CD14-positive monocyte (primary cell): ENCODE data around the gene SETD5. TPM values are rescaled to one million over a fixed set of nuclear protein-coding genes. Genes with fewer than 3 reads are reported as not detected.
A peak's percentile ranks its signal among the peaks of the same experiment; 100 is the strongest.

Experiments used
- DNase-seq, 3 donors: peaks; one replicate each; pipeline ENCODE4 v3.0.0-alpha.2; 2011 to 2022
- H2AFZ ChIP-seq: 2 replicates; pipeline ENCODE4 v1.6.0; 2012; ENCODE audit warnings: mild to moderate bottlenecking, low read depth, low read length, inconsistent platforms; ENCODE audit not compliant: insufficient read depth, poor library complexity, severe bottlenecking
- H3K27ac ChIP-seq, 2 donors: 1 replicate in 1 of 2; 2 replicates in 1 of 2; pipeline ENCODE4 v1.5.1; 2012 to 2013; ENCODE audit warnings: low read length in 2 of 2, control low read depth in 1 of 2, inconsistent platforms in 1 of 2, low read depth in 1 of 2, mild to moderate bottlenecking in 1 of 2
- H3K27me3 ChIP-seq, 2 donors: one replicate each; pipeline versions ENCODE4 v1.6.0 to v1.6.1; 2011 to 2013; ENCODE audit warnings: low read length in 2 of 2; ENCODE audit not compliant: control insufficient read depth in 2 of 2, insufficient read depth in 2 of 2
- H3K36me3 ChIP-seq, 2 donors: replicated peaks in 1 of 2; 1 replicate in 1 of 2; 2 replicates in 1 of 2; pipeline versions ENCODE4 v1.5.1 to v1.6.1; 2012 to 2013; ENCODE audit warnings: low read length in 2 of 2, control low read depth in 1 of 2, inconsistent platforms in 1 of 2, mild to moderate bottlenecking in 1 of 2; ENCODE audit not compliant: insufficient read depth in 2 of 2, control insufficient read depth in 1 of 2
- H3K4me1 ChIP-seq, 2 donors: 1 replicate in 1 of 2; 2 replicates in 1 of 2; pipeline versions ENCODE4 v1.5.1 to v1.6.1; 2012 to 2013; ENCODE audit warnings: low read length in 2 of 2, control low read depth in 1 of 2, inconsistent platforms in 1 of 2, mild to moderate bottlenecking in 1 of 2, moderate library complexity in 1 of 2; ENCODE audit not compliant: insufficient read depth in 2 of 2, control insufficient read depth in 1 of 2
- H3K4me2 ChIP-seq: replicated peaks from 2 replicates; pipeline ENCODE3; 2012; ENCODE audit warnings: low read length, moderate library complexity, mild to moderate bottlenecking; ENCODE audit not compliant: poor library complexity, severe bottlenecking; ENCODE audit errors: extremely low read depth
- H3K4me3 ChIP-seq, 3 experiments: fragments of 200-600 bp in 1 of 3; sonication (generic) in 1 of 3; replicated peaks in 1 of 3; 1 replicate in 2 of 3; 2 replicates in 1 of 3; pipeline ENCODE4 v1.5.1; 2011 to 2013; ENCODE audit warnings: low read length in 3 of 3, mild to moderate bottlenecking in 3 of 3, control low read depth in 2 of 3, low read depth in 2 of 3, inconsistent platforms in 1 of 3, moderate library complexity in 1 of 3
- H3K79me2 ChIP-seq: 2 replicates; pipeline ENCODE4 v1.6.0; 2012; ENCODE audit warnings: mild to moderate bottlenecking, control low read depth, inconsistent platforms, low read length, moderate library complexity; ENCODE audit not compliant: insufficient read depth
- H3K9ac ChIP-seq: 2 replicates; pipeline ENCODE4 v1.6.0; 2017; ENCODE audit warnings: low read length, mild to moderate bottlenecking; ENCODE audit not compliant: insufficient read depth, poor library complexity, severe bottlenecking
- H3K9me3 ChIP-seq, 2 donors: replicated peaks in 1 of 2; 1 replicate in 1 of 2; 2 replicates in 1 of 2; pipeline versions ENCODE4 v1.5.1 to v1.6.1; 2012 to 2013; ENCODE audit warnings: low read length in 2 of 2, control low read depth in 1 of 2; ENCODE audit not compliant: control insufficient read depth in 1 of 2, insufficient read depth in 1 of 2
- H4K20me1 ChIP-seq: 2 replicates; pipeline ENCODE4 v1.6.0; 2012; ENCODE audit warnings: mild to moderate bottlenecking, low read length, control low read depth, moderate library complexity; ENCODE audit not compliant: insufficient read depth
- H3K27ac Mint-ChIP-seq, 7 donors: one replicate each; pipeline ENCODE4 v1.8.0; 2020; ENCODE audit warnings: mild to moderate bottlenecking in 7 of 7, mixed read lengths in 7 of 7, moderate library complexity in 6 of 7, inconsistent platforms in 2 of 7
- H3K27me3 Mint-ChIP-seq, 3 donors: one replicate each; pipeline ENCODE4 v1.8.0; 2021 to 2022; ENCODE audit warnings: low read depth in 3 of 3, mild to moderate bottlenecking in 3 of 3, mixed read lengths in 3 of 3, moderate library complexity in 3 of 3, inconsistent platforms in 1 of 3
- H3K36me3 Mint-ChIP-seq, 2 donors: one replicate each; pipeline ENCODE4 v1.8.0; 2020; ENCODE audit warnings: mixed read lengths in 2 of 2, inconsistent platforms in 1 of 2, mild to moderate bottlenecking in 1 of 2
- H3K4me1 Mint-ChIP-seq: one replicate; pipeline ENCODE4 v1.8.0; 2020; ENCODE audit warnings: mild to moderate bottlenecking, mixed read lengths
- H3K4me3 Mint-ChIP-seq, 2 donors: one replicate each; pipeline ENCODE4 v1.8.0; 2020; ENCODE audit warnings: mild to moderate bottlenecking in 2 of 2, mixed read lengths in 2 of 2, moderate library complexity in 1 of 2
- H3K9me3 Mint-ChIP-seq, 7 donors: one replicate each; pipeline ENCODE4 v1.8.0; 2020 to 2022; ENCODE audit warnings: mixed read lengths in 7 of 7, mild to moderate bottlenecking in 6 of 7, moderate library complexity in 6 of 7, inconsistent platforms in 2 of 7
- WGBS: methylation state at CpG from one replicate; pipeline ENCODE4 v1.1.5; 2013; ENCODE audit warnings: missing lambda C conversion rate; ENCODE audit not compliant: insufficient coverage; 5-methylcytosine and 5-hydroxymethylcytosine counted together
- intact Hi-C, 2 donors: fragments of 100-400 bp; cut with micrococcal nuclease; formaldehyde crosslinking; loops; one replicate each; pipeline versions ENCODE4 v1.15.0 to v1.15.1; 2023
- polyA plus RNA-seq, 3 donors: library from polyadenylated mRNA; depleted of rRNA in 1 of 3; unstranded in 2 of 3; stranded (reverse) in 1 of 3; fragments of 300-500 nt in 2 of 3; fragments of >200 nt in 1 of 3; fragmentation: Illumina TruSeq in 2 of 3; gene quantifications; 1 replicate in 2 of 3; 2 replicates in 1 of 3; pipeline ENCODE4 v1.2.3, GENCODE V29; 2012 to 2021
- TF ChIP-seq, protein P1 (sequence below): fragments of 200-600 bp; IDR thresholded peaks from one replicate; pipeline ENCODE4 v1.8.0; 2022; ENCODE audit warnings: antibody characterized with exemption, mild to moderate bottlenecking

The SETD5 gene
- polyA plus RNA-seq, 3 donors: 4.1 to 51.5 (median 13.7) TPM

DNA sequence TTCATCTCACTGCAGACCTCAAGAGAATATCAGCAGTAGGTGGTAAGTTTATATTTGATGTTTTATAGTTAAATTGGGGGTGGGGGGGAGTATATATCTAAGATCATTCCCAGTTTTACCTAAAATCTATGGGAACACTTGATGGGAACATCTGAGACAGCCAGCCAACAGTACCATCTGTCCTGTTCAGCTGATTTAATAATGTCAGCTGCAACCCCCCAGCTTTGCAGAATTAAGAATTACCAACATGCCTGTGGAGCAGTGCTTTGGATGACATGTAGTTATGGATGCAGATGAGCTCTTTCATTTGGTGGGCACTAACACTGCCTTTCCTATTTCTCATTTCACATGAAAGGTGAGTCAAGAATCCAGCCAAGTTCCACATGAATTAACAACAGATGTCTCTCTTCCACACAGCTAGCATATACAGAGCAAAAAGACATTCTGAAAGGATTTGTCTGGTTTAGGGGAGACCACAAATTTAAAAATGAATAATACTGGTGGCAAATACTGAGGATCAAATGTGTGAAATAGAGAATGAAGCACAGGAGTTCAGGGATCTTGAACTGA is 76.2 kb downstream of the SETD5 start:
- Histone ChIP-seq H3K36me3 (peaks cover 95 to 99% of the 10 kb centered on the region in 2 donors), H3K4me3 (no peak overlapping the region), H3K9me3 (no peaks in the 10 kb centered on the region), H2AFZ (no peak overlapping the region), H3K27ac (no peak overlapping the region), H3K9ac (no peak overlapping the region), H3K27me3 (no peaks in the 10 kb centered on the region), H3K4me1 (no peaks in the 10 kb centered on the region), H4K20me1 (peaks cover 22% of the 10 kb centered on the region), H3K4me2 (no peak overlapping the region), H3K79me2 (no peaks in the 10 kb centered on the region)
- Mint-ChIP-seq H3K4me1 (no peaks in the 10 kb centered on the region), H3K27ac (peak overlapping the region in 1 of 7 donors; percentile 21), H3K27me3 (peaks cover 0 to 3% (median 0%) of the 10 kb centered on the region in 3 donors), H3K36me3 (peaks cover 86 to 93% of the 10 kb centered on the region in 2 donors), H3K4me3 (no peak overlapping the region), H3K9me3 (peaks cover 0 to 2% (median 1%) of the 10 kb centered on the region in 7 donors)
- TF ChIP-seq, protein P1, sequence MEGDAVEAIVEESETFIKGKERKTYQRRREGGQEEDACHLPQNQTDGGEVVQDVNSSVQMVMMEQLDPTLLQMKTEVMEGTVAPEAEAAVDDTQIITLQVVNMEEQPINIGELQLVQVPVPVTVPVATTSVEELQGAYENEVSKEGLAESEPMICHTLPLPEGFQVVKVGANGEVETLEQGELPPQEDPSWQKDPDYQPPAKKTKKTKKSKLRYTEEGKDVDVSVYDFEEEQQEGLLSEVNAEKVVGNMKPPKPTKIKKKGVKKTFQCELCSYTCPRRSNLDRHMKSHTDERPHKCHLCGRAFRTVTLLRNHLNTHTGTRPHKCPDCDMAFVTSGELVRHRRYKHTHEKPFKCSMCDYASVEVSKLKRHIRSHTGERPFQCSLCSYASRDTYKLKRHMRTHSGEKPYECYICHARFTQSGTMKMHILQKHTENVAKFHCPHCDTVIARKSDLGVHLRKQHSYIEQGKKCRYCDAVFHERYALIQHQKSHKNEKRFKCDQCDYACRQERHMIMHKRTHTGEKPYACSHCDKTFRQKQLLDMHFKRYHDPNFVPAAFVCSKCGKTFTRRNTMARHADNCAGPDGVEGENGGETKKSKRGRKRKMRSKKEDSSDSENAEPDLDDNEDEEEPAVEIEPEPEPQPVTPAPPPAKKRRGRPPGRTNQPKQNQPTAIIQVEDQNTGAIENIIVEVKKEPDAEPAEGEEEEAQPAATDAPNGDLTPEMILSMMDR: no peak
- no peak for DNase-seq
- intact Hi-C loops: no loop called here

DNA sequence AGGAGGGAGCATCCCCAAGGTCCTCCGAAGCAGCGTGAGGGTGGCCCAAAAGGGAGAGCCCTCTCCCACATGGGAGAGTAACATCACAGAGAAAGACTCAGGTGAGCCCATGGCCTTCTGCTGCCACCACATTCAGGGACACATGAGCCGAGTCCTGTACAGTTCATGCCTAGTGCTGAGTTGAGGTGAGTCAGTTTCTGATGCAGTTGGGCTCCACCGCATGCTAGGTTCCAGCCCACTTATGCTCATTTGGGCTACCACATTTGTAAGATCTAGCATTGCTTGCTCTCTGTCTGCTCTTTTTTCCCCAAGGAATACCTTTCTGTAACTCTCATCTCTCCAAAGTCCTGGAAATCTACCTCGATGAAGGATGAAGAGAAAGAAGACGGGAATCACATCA is 77.1 kb downstream of the SETD5 start:
- peaks cover 0 to 3% (median 1%) of the 10 kb centered on the region in 7 donors for H3K9me3 Mint-ChIP-seq
- H3K4me2 ChIP-seq: no peak overlapping the region
- TF ChIP-seq, protein P1: no peak
- H4K20me1 ChIP-seq: peaks cover 22% of the 10 kb centered on the region
- H3K79me2 ChIP-seq: no peaks in the 10 kb centered on the region
- H3K4me1 Mint-ChIP-seq: no peaks in the 10 kb centered on the region
- H2AFZ ChIP-seq: no peak overlapping the region
- peak overlapping the region in 1 of 7 donors; percentile 27 for H3K27ac Mint-ChIP-seq
- H3K4me3 Mint-ChIP-seq: no peak overlapping the region
- intact Hi-C loops: no loop called here
- H3K4me1 ChIP-seq: no peaks in the 10 kb centered on the region
- no peak overlapping the region for H3K9ac ChIP-seq
- no peak overlapping the region for H3K4me3 ChIP-seq
- no peak for DNase-seq
- peaks cover 0 to 3% (median 0%) of the 10 kb centered on the region in 3 donors for H3K27me3 Mint-ChIP-seq
- H3K36me3 Mint-ChIP-seq: peaks cover 86 to 97% of the 10 kb centered on the region in 2 donors
- H3K27ac ChIP-seq: no peak overlapping the region
- H3K27me3 ChIP-seq: no peaks in the 10 kb centered on the region
- no peaks in the 10 kb centered on the region for H3K9me3 ChIP-seq
- 86% methylated on average over 2 of the region's 6 CpGs for WGBS
- peaks cover 96 to 99% of the 10 kb centered on the region in 2 donors for H3K36me3 ChIP-seq
